Measurements from ENCODE around the gene CEP112. TPM values are rescaled to one million over a fixed set of nuclear protein-coding genes. Genes with fewer than 3 reads are reported as not detected.

CEP112 gene
- total and polyA plus RNA-seq, 2 of the 8 experiments (the other 6 are each of a cell fraction or from before 2014, with no cell fraction given), result 0.62 to 3.1 TPM

GRCh38 chr17:65699459-65699858 is 492.5 kb downstream of the CEP112 start (continued):
- TF ChIP-seq CTBP2 (IDR thresholded peaks at IDR 0.05; ENCODE audit: borderline replicate concordance, insufficient read depth, insufficient read length, low read length), result no peak
- TF ChIP-seq CTCF (IDR thresholded peaks at IDR 0.05; ENCODE audit: control extremely low read depth in 1 of 3, insufficient read depth in 1 of 3, low read depth in 1 of 3, low read length in 3 of 3), result no peak

All from H1 (cell line).